Nephron (organoid): ENCODE data around the gene PRDM9.
"Not testable (repeated sequence)": the region's sequence is repeated elsewhere in the genome, so short reads cannot be mapped to it uniquely, and the experiment has no call there.

Source experiments
- H3K27ac Mint-ChIP-seq, 3 experiments: 2 replicates each; pipeline ENCODE4 v1.8.0; 2020; ENCODE audit warnings: mixed read lengths in 3 of 3, mild to moderate bottlenecking in 2 of 3, moderate library complexity in 1 of 3
- H3K27me3 Mint-ChIP-seq: 2 replicates; pipeline ENCODE4 v1.8.0; 2021; ENCODE audit warnings: low read depth, mild to moderate bottlenecking, moderate library complexity, mixed read lengths
- H3K36me3 Mint-ChIP-seq: 2 replicates; pipeline ENCODE4 v1.8.0; 2020; ENCODE audit warnings: low read depth, mixed read lengths
- H3K4me1 Mint-ChIP-seq: 2 replicates; pipeline ENCODE4 v1.8.0; 2020; ENCODE audit warnings: mixed read lengths
- H3K4me3 Mint-ChIP-seq, 3 experiments: 2 replicates each; pipeline ENCODE4 v1.8.0; 2020; ENCODE audit warnings: mild to moderate bottlenecking in 3 of 3, mixed read lengths in 3 of 3, moderate library complexity in 2 of 3
- H3K9me3 Mint-ChIP-seq: 2 replicates; pipeline ENCODE4 v1.8.0; 2020; ENCODE audit warnings: mixed read lengths
- TF ChIP-seq, protein P1 (sequence below), 3 experiments: fragments of 200-600 bp; sonication (generic); IDR thresholded peaks; one replicate each; pipeline ENCODE4 v1.5.0; 2021; ENCODE audit warnings: antibody characterized with exemption in 3 of 3; ENCODE audit not compliant: unreplicated experiment in 3 of 3

The PRDM9 gene

GRCh38 chr5:23523031-23523430 lies 15.6 kb downstream of the PRDM9 start:
- TF ChIP-seq, protein P1, sequence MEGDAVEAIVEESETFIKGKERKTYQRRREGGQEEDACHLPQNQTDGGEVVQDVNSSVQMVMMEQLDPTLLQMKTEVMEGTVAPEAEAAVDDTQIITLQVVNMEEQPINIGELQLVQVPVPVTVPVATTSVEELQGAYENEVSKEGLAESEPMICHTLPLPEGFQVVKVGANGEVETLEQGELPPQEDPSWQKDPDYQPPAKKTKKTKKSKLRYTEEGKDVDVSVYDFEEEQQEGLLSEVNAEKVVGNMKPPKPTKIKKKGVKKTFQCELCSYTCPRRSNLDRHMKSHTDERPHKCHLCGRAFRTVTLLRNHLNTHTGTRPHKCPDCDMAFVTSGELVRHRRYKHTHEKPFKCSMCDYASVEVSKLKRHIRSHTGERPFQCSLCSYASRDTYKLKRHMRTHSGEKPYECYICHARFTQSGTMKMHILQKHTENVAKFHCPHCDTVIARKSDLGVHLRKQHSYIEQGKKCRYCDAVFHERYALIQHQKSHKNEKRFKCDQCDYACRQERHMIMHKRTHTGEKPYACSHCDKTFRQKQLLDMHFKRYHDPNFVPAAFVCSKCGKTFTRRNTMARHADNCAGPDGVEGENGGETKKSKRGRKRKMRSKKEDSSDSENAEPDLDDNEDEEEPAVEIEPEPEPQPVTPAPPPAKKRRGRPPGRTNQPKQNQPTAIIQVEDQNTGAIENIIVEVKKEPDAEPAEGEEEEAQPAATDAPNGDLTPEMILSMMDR (IDR thresholded peaks at IDR 0.05; ENCODE audit: unreplicated experiment in 3 of 3): no peak
- H3K9me3 Mint-ChIP-seq: peaks cover 4% of the 10 kb centered on the region
- H3K4me3 Mint-ChIP-seq: no peak overlapping the region
- H3K4me1 Mint-ChIP-seq: no peaks in the 10 kb centered on the region
- no peak overlapping the region for H3K27ac Mint-ChIP-seq
- no peaks in the 10 kb centered on the region for H3K27me3 Mint-ChIP-seq
- no peaks in the 10 kb centered on the region for H3K36me3 Mint-ChIP-seq

- no peaks in the 10 kb centered on the region for H3K4me1 Mint-ChIP-seq
- H3K27ac Mint-ChIP-seq: no peak overlapping the region
- TF ChIP-seq, protein P1 (IDR thresholded peaks at IDR 0.05; ENCODE audit: unreplicated experiment in 3 of 3): no peak
- no peaks in the 10 kb centered on the region for H3K27me3 Mint-ChIP-seq
- peaks cover 4% of the 10 kb centered on the region for H3K9me3 Mint-ChIP-seq
- no peaks in the 10 kb centered on the region for H3K36me3 Mint-ChIP-seq
- H3K4me3 Mint-ChIP-seq: no peak overlapping the region
Measured at GRCh38 chr5:23523998-23524397, 16.6 kb downstream of the PRDM9 start.

DNA sequence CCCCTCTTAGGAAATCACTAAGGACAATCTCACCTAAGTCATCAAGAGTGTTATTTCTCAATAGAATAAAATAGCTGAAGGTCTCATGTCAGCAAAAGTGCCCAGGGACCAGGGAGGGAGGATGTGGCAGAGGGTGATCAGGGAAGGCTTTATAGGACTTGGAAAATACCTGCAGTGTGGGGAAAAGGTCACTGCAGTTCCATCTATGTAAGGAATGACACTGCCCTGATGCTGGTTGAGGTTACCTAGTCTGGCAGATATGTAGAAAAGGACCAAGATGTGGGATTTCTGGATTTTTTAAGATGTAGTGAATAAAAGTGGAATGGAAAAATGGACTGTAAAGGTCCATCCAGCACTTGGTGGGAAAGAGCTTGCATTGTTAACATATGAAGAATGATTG lies 18.3 kb downstream of the PRDM9 start:
- TF ChIP-seq, protein P1 (IDR thresholded peaks at IDR 0.05; ENCODE audit: unreplicated experiment in 3 of 3): no peak
- Mint-ChIP-seq H3K36me3 (no peaks in the 10 kb centered on the region), H3K27me3 (no peaks in the 10 kb centered on the region), H3K4me3 (no peak overlapping the region), H3K4me1 (no peaks in the 10 kb centered on the region), H3K9me3 (peaks cover 4% of the 10 kb centered on the region), H3K27ac (no peak overlapping the region)

DNA sequence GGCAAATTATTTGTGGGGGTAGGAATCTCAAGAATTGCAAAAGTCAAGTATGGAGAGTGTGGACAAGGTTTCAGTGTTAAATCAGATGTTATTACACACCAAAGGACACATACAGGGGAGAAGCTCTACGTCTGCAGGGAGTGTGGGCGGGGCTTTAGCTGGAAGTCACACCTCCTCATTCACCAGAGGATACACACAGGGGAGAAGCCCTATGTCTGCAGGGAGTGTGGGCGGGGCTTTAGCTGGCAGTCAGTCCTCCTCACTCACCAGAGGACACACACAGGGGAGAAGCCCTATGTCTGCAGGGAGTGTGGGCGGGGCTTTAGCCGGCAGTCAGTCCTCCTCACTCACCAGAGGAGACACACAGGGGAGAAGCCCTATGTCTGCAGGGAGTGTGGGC lies 19.2 kb downstream of the PRDM9 start:
- H3K27ac Mint-ChIP-seq, H3K4me1 Mint-ChIP-seq, H3K4me3 Mint-ChIP-seq: not testable (repeated sequence)

GRCh38 chr5:23527216-23527920 lies 20.0 kb downstream of the PRDM9 start:
- not testable (repeated sequence) for H3K36me3 Mint-ChIP-seq, H3K4me1 Mint-ChIP-seq, H3K4me3 Mint-ChIP-seq, H3K27me3 Mint-ChIP-seq, H3K9me3 Mint-ChIP-seq, H3K27ac Mint-ChIP-seq

More for the DNA sequence above, 19.2 kb downstream of the PRDM9 start:
- H3K9me3 Mint-ChIP-seq, H3K27me3 Mint-ChIP-seq, H3K36me3 Mint-ChIP-seq: not testable (repeated sequence)

DNA sequence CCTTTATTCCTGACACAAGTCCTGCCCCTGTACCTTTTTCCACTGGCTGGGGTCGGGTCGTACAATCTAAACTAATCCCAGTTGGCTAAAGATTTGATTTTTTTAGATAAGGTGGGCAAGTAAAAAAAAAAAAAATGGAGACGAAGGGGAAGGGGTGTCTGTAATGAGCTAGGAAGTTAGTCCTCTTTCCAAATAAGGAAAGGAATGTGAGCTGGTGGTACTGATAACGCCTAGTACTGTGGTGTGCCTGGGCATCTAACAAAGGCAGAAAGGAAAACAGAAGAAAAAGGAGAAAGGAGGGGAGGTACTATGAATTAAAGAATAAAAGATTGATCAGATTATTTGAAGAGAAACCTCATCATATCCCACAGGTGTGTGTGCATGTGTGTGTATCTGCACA lies 21.3 kb downstream of the PRDM9 start:
- no peaks in the 10 kb centered on the region for H3K4me1 Mint-ChIP-seq
- TF ChIP-seq, protein P1 (IDR thresholded peaks at IDR 0.05; ENCODE audit: unreplicated experiment in 3 of 3): no peak

DNA sequence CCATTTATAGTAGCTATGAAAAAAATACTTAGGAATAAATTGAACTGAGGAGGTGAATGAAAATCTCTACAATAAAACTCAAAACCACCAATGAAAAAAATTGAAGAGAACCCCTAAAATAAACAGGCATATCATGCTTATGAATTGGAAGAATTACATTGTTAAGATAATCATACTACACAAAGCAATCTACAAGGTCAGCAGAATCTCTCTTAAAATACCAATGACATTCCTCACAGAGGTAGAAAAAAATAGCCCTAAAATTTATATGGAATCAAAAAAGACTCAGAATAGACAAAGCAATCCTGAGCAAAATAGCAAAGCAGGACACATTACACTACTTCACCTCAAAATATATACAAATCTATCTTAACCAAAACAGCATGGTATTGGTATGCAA lies 23.2 kb downstream of the PRDM9 start:
- no peak overlapping the region for H3K4me3 Mint-ChIP-seq
- H3K9me3 Mint-ChIP-seq: peaks cover 4% of the 10 kb centered on the region
- H3K27ac Mint-ChIP-seq: no peak overlapping the region
- H3K4me1 Mint-ChIP-seq: no peaks in the 10 kb centered on the region
- TF ChIP-seq, protein P1 (IDR thresholded peaks at IDR 0.05; ENCODE audit: unreplicated experiment in 3 of 3): no peak
- H3K36me3 Mint-ChIP-seq: no peaks in the 10 kb centered on the region
- no peaks in the 10 kb centered on the region for H3K27me3 Mint-ChIP-seq

More for the DNA sequence above, 21.3 kb downstream of the PRDM9 start:
- Mint-ChIP-seq H3K4me3 (no peak overlapping the region), H3K36me3 (no peaks in the 10 kb centered on the region), H3K27ac (no peak overlapping the region), H3K9me3 (peaks cover 4% of the 10 kb centered on the region), H3K27me3 (no peaks in the 10 kb centered on the region)
